ENCODE results near the gene CDC42BPG.

- TF ChIP-seq CTCF (IDR thresholded peaks at IDR 0.05; ENCODE audit: low read length): no peak
- no peak for TF ChIP-seq EZH2 (IDR thresholded peaks at IDR 0.05; ENCODE audit: borderline replicate concordance, low read length)
Measured at GRCh38 chr11:64834031-64834722, 10.3 kb downstream of the CDC42BPG start.
